ENCODE results near the gene IREB2.

The IREB2 gene

DNA sequence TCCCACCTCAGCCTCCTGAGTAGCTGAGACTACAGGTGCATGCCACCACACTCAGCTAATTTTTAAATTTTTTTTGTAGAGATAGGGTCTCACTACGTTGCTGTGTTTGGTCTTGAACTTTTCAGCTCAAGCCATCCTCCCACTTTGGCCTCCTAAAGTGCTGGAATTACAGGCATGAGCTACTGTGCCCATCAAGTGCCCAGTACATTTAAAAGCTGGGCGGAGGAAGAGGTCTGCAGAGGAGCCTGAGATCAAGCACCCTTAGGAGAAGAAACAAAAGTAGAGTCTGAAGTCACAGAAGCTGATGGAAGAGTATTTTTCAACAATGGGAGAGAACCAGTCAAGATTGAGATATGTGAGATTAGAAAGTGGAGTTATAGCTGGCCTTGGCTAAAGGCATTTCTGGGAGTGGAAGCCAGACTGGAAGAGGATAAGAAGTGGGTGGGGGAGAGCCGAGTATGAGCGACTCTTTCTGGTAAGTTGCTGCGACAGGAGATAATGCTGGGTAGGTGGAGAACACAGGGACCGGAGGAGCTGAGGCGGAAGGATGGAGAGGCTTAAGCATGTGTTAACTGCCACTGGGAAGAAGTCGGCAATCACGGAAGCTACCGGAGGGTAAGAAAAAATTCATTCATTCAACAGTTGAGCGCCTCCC is 782 bp upstream of the IREB2 start:
- peak in 1 of 2 experiments; percentile 57 for DNase-seq

DNA sequence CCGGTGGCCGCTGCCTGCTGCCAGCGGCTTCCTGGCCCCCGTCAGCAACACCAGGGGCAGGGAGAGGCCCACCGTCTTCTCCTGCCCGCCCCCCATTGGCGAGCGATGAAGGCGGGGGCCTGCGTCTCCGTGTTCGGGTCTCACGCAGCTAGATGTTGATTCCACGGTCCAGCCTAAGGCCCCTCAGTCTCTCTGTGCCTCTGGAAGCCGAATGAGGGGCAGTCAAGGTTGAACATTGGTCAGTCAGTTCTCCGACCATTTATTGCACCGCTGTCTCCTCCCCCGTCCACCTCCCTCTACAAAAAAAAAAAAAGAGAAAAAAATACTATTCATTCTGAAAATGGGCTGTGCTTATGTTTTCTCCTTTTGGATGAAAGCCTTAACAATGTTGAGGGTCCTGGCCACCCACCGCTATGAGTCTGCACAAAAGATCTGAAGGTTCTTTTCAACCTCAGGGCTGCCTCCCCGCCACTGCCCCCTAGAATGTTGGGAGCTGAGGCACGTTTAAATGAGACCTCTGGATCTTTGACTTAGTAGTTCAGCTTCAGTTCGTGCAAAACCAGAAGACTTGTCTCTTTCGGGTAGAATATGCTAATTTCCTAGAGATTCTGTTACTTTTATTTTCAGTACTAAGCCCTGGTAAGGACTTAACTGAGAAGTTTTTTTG is 736 bp downstream of the IREB2 start:
- no peak for DNase-seq

DNA sequence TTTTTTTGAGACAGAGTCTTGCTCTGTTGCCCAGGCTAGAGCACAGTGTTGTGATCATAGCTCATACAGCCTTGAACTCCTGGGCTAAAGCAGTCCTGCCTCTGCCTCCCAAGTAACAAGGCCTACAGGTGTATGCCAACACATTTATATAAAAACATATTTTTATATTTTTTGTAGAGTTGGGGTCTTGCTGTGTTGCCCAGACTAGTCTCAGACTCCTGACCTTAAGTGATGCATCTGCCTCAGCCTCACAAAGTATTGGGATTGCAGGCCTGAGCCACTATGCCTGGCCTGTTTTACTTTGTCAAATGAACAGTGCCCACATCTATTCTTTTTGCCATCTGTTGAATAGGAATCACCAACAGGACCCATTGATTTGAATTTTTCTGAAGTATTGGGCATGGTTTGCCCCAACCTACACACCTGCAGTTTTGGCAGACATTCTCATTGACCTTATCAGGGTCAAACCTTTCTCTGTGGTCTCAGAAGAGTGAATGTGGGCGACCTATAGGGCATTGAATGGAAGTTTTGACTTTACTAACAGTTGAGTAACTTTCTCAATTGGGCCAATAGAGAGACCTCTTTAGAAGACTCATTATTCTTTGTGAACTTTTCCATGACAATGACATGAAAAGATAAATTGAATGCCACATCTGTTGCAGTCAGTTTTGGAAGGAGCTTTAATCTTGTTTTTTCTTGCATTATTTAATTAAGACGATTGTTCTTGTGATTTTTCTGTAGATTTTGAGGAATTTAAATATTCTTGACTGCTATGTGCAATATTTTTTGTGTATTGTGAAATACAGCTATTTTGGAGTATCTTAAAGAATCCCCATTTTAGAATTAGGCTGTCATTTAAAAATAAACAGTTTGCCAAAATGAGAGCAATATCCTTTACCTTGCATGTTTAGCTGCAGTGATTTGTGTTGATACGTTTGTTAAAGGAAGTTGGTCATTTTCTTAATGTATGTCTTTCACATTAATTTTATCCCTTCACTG is 2.7 kb downstream of the IREB2 start:
- DNase-seq = no peak

DNA sequence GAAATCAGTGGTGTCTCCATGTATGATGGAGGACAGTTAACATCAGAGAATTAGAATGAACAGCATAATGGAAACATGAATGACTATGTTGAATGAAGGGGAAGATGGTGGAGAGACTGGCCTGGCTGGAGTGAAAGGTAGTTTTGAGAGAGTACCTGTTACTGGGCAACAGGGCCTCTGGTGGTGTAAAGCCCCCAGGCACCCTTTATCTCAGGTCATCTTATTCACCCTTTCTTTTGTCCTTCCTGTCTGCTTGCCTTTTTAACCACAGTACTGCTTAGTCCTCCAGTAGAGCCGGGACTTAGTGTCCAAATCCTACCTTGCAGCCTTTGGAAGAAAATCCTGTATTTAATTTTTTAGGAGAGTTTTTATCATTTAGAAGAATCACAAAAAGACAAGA is 6.2 kb downstream of the IREB2 start:
- DNase-seq = no peak

DNA sequence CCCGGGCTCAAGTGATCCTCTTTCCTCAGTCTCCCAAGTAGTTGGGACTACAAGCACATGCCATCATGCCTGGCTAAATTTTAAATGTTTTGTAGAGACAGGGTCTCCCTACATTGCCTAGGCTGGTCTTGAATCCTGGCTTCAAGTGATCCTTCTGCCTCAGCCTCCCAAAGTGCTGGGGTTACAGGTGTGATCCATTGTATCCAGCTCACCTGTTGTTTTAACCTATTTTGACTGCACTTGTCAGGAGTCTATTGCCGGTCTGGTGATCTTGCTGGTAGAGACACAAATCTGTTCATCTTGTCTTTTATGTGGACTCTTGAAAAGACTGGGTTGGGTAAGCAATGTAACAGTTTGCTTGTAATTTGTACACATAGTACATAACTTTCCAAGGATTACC is 7.9 kb downstream of the IREB2 start:
- no peak for DNase-seq

DNA sequence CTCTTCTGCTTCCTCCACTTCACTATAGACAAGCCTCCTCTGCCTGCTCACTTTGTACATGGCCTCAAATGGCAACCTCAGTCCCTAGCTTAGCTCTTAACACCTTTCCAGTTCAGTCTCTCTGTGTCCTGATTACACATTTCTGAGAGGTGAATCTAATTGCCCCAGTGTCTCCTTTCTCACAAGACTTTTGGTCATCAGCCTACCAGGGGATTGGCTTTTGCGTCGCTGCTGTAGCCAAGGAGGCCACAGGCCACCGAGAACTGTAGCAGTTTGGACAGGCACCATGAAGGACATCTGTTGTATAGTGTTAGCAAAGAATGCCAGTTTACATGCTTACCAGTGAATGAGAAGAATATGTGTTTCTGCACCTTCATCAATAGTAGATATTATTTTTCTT is 8.5 kb downstream of the IREB2 start:
- no peak for DNase-seq

DNA sequence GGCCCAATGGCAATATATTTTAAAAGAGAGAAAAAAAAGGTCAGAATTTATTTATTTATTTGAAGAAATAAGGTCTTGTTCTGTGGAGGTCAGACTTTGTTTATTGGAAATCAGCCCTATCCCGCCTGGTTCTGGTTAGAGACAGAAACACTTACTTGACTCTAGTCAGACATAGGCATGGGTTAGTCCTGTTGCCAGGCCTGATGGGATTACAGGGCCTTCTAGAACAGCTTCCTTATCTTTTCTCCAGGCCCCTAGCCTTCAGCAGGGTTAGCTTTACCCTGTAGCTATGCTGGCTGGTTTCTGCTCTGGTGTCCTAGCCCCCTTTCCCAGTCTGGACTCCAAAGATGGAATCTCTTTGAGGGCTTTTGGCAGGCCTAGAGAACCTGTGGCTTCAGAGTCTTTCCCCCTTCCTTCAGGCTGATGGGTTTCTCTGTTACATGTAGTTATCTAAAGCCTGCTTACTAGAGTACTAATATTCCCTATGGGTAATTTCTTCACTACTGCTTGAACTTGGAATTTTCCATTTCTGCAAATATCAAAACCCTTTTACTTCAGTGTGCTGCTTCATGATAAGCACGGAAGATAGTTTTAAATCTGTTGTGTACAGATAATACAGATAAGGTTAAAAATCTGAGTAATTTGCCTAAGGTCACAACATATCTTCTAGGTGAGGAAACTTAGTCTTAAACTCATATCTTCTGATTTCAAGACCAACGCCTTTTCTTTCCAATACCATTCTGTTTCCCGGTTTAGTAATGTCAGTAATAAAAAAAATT is 10.6 kb downstream of the IREB2 start:
- no peak for DNase-seq

GRCh38 chr15:78449220-78449999 is 11.4 kb downstream of the IREB2 start:
- no peak for DNase-seq

DNA sequence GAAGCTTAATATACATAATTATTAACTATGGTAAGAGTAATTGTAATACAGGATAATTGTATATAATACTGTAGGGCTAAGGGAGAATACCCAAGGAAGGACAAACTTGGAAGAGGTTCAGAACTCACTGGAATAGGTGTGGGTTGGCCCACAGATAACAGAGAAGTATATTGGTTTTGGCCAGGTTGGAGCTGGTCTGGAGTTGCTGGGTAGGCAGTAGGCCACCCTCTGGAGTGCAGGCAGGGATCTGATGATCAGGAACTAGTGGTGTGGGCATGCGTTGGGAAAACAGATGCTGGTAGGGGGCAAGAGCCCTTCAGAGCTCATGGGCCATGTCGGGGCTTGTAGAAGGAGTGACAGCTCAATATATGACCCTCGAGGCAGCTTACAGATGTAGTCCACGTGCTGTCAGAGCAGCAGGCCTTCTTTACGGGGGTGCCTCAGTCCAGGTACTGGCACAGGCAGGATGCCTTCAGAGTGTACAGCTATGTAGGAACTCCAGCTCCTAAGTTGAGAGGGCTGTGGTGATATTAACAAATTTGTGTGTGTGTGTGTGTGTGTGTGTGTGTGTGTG is 12.4 kb downstream of the IREB2 start:
- no peak for DNase-seq

DNA sequence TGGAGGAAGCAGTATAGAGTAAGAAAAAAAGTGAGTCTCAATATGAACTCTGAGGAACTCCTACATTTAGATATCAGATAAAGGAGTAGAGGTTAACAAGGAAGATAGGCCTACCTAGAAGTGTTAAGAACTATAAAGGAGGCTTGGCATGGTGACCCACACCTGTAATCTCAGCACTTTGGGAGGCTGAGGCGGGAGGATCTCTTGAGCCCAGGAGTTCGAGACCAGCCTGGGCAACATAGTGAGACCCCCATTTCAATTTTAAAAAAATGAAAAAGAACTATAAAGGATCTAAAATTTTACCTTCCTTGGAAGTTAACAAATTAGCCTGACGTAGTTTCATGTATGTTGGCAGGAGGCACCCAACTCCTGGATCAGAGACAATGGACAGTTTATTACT is 14.5 kb downstream of the IREB2 start:
- DNase-seq = no peak

- DNase-seq = no peak
Observed at GRCh38 chr15:78453447-78453846, 15.4 kb downstream of the IREB2 start.

DNA sequence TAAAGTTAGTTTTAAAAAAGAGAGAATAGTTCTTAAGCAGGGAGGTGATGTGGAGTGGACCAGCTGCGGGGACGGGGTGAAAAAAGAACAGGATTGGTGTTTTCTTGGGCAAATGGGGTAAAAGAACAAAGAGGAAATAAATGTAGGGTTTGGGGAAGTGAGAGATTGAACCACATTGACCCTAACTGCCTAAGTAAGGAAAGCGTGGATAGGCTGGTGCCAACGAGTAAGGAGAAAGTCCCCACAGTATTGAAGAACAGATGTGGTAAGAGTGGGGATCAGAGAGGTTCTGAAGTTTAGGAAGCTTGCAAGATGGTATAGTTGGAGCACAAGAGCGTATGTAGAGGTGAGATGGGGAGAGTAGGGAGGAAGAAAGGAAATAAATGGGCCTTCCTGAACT is 17.0 kb downstream of the IREB2 start:
- no peak for DNase-seq

DNA sequence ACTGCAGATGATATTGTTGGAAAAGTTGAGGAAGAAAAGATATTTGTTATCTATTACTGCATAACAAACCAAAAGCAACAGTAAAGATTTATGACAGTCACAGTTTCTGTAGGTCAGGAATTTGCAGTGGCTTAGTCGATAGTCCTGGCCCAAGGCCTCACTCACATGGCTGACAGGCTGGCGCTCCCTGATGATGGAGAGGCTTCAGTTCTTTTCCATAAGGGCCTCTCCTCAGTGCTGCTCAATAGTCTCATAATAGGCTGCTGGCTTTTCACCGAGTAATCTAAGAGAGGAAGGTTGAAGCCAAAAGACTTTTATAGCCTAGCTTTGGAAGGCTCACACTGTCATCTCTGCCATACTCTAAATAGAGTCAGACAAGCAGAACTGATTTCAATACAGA is 17.7 kb downstream of the IREB2 start:
- peak in 1 of 2 experiments; percentile 27 for DNase-seq

DNA sequence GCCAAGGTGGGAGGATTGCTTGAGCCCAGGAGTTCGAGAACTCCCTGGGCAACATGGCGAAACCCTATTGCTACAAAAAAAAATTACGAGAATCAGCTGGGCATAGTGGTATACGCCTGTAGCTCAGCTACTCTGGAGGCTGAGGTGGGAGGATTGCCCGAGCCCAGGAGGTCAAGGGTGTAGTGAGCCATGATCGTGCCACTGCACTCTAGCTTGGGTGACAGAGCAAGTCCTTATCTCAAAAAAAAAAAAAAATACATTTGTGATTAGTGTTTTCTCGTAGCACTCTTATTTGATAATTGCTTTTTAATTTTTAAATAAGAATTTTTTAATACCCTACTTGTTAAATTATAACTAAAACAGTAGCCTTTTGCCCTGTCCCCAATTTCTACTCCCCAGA is 18.4 kb downstream of the IREB2 start:
- DNase-seq = no peak

GRCh38 chr15:78457101-78457500 is 19.1 kb downstream of the IREB2 start:
- no peak for DNase-seq

DNA sequence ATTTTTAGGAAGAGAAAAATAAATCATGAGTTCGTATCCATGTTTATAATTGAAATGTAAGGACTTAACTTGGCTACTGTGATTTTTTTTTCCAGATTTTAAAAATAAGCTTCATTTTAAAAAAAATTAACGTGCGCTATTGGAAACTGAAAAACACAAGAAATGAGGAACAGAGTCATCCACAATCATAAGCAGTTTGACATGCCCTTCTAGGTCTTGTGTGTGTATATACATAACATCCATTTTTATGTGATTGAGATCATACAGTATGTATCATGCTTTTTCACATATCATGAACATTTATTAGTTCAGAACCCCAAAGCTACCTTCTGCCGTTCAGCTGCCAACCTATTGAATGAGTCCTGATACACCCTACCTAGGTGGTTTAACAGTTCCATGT is 22.7 kb downstream of the IREB2 start:
- no peak for DNase-seq

- no peak for DNase-seq
Observed at GRCh38 chr15:78461171-78461888, 23.3 kb downstream of the IREB2 start.

DNA sequence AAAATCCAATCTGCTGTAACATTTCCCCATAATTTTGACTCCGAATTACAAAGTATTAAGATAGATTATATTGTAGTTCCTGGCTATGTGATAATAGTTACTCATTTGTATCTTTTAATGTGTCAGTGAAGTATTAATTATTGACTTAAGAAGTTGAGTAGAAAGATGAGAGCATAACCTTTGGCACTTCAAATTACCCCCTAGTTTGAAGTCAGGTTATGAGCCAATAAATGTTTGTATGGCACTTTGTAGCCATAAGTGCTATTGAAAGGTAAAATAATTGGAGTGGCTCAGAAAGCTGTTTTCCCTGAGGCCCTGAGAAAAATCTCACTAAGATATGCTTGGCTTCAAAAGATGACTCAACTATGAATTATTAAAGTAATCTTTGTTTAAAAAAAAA is 31.0 kb downstream of the IREB2 start:
- DNase-seq = no peak

DNA sequence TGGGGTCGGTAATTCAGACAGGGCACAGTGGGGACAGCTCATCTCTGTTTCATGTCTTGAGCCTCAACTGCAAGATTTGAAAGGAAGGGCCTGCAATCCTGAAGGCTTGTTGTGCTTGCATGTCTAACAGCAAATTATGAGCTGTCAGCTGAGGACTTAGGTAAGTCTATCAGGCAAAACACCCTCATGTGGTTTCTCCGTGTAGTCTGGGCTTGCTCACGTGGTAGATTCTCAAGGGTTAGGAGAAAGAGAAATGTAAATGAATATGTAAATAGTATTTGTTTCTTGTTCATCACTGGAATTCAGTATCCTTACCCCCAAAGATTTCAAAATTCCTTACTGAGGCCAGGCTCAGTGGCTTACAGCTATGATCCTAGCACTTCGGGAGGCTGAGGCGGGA is 39.3 kb downstream of the IREB2 start:
- no peak for DNase-seq

DNA sequence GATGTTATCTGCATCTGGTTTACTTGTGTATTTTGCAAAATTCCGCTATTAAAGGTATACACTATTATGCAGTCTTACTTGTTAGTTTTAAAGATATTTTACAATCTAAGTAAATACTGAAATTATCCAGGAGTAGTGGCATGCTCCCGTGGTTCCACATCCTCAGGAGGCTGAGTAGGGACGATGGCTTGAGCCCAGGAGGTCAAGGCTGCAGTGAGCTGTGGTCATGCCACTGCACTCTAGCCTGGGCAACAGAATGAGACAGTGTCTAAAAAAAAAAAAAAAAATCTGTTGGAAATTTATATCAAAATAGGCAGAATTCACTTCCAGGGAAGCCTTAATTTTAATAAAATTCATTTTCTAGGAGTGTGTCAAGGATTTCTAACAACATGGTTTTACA is 41.6 kb downstream of the IREB2 start:
- no peak for DNase-seq

GRCh38 chr15:78481917-78482316 is 43.9 kb downstream of the IREB2 start:
- DNase-seq = no peak

Measured in NCI-H187 (cell line).